ENCODE data around the gene SLCO4A1.
"Not testable (repeated sequence)": the region's sequence is repeated elsewhere in the genome, so short reads cannot be mapped to it uniquely, and the experiment has no call there.

Gene SLCO4A1

DNA sequence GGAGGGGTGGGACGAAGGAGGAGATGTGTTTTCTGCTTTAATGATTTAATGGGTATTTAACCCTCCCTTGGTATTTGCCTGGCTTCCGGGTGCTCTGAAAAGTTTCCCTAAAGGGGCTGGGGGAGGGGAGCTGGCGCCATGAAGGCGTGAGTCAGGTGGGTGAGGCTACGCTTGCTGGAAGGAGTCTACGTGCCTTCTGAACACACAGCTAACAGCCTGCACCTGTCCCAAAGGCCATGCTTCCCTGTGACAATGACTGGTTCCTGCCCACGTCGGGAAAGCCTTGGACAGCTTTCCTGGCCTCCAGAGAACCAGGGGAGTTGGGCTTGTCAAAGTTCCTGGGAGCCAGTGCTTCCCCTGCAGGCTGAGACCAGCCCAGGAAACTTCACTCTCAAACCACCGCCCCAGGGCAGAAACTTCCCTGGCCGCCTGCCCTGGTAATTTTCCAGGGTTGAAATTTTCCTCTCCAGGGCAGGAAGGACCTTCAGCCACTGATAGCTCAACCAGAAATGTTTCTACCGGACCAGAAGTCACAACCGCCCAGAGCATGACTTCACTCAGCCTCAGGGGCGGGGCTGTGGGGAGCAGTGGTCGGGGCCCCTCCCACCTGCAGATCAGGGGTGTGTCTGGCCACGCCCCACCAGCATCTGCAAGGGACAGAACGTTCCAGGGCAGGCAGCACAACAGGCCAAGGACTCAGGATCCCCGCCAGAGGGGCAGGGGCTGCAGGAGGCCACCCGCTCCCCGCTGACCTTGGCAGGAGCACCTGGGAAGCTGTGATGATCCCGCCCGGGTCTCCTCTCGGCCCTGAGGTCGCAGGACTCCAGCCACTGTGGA, 18.6 kb upstream of the SLCO4A1 start:
- peak; percentile 68 for DNase-seq

DNA sequence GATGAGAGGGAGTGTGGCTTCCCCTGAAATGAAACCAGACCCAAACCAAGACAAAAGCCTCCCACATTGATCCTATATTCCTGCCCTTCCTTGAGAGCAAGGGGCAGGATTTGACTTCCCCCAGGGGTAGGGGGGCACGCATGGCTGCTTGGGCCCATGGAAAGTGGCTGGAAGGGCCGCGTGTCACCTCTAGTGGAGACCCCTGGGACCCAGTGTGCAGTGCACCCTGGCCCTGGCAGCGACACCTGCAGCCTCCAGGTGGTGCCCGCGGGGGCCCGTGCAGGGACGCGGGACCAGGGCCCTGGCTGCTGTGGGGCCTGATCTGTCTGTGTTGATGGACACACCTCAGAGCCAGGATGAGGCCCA, 18.0 kb upstream of the SLCO4A1 start:
- DNase-seq = no peak

- DNase-seq = no peak
These were observed 17.4 kb upstream of the SLCO4A1 start for GRCh38 chr20:62624719-62625453.

GRCh38 chr20:62625516-62625915, 16.8 kb upstream of the SLCO4A1 start:
- no peak for DNase-seq

DNA sequence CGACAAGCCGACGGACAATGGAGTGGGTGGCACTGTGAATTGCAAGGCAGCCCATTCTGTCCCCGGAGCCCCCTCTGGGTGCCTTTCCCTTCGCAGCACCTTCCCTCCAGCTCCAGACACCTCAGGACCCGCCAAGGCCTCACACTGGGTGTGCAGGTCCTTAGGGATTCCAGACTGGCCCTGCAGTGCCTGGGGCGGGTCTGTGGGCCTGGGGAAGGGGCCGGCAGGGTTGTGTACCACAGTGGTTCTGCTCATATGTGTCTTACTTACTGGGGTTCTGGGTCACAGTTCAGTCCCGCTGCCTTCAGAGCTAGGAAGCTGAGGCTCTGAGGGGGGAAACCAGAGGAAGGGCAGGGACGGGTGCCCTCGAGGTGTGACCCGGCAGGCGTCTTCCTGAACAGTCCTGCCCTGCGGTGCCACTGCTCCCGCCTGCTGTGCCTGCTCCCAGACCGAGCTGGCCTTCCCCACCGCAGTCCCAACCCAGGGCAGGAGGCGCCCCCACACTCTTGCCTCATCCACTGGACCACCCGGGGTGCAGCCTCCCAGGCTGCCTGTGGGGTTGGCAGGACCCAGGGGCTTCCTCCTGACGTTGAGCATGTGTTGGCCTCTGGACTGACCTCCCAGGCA, 16.3 kb upstream of the SLCO4A1 start:
- no peak for DNase-seq

DNA sequence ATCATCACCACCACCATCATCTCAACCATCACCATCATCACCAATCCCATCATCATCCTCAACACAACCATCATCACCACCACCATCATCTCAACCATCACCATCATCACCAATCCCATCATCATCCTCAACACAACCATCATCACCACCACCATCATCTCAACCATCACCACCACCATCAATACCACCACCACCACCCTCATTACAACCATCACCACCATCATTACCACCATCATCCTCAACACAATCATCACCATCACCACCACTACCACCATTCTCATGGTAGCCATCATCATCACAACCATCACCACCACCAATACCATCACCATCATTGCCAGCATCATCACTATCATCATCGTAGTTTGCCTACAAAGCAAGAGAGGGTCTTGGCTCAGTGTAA, 14.9 kb upstream of the SLCO4A1 start:
- not testable (repeated sequence) for DNase-seq

DNA sequence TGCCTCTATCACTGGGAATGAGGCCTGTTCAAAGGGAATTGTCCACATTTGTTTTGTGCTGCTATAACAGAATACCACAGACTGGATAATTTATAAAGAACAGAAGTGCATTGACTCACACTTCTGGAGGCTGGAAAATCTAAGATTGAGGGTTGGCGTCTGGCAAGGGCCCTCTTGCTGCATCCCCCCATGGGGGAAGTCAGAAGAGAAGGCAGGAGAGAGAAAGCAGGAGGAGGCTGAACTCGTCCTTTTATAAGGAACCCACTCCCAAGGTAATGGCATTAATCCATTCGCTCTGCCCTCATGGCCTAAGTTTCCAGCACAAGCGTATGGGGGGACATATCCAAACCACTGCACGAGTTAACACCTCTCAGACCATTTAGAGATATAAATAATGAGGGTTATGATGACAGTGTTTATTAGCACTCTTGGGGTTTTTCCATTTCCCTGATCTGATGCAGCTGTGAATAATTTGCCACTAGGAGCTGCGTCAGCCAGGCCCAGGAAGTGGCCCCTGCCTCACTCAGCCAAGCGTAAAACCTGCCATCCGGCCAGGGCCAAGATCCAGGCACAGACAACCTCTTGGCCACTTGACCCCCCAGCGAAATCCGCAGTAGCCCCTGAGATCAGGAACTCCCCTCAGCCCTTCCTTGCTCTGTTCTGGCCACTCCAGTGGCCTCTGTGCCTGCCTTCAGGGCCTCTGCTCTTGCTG, 14.2 kb upstream of the SLCO4A1 start:
- DNase-seq = no peak

GRCh38 chr20:62628691-62629090, 13.6 kb upstream of the SLCO4A1 start:
- DNase-seq = no peak

DNA sequence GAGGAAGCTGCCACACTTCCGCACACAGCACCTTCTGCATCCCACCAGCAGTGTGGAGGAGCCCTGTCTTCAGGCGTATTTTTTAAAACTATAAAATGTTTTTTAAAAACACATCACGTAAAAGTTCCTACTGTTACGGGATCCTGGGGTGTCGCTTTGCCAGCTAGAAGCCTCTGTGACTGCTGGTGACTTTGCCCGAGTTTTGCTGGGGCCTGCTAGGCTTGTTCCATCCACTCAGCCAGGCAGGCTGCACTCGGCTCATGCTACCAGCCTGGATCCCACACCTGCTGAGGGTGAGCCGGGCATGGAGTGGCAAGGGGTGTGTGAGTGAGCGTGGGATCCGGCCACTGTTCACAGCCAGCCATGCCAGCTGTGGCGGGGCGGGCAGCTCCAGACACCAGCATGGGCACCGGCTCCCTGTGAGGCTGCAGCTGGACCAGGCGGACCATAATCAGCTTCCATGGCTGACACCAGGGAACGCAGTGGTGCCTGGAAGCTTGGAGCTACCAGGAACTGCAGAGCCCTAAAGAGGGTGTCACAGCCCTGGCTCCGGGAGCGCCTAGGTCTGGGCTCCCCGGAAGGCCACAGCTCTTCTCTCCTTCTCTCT, 12.3 kb upstream of the SLCO4A1 start:
- no peak for DNase-seq

DNA sequence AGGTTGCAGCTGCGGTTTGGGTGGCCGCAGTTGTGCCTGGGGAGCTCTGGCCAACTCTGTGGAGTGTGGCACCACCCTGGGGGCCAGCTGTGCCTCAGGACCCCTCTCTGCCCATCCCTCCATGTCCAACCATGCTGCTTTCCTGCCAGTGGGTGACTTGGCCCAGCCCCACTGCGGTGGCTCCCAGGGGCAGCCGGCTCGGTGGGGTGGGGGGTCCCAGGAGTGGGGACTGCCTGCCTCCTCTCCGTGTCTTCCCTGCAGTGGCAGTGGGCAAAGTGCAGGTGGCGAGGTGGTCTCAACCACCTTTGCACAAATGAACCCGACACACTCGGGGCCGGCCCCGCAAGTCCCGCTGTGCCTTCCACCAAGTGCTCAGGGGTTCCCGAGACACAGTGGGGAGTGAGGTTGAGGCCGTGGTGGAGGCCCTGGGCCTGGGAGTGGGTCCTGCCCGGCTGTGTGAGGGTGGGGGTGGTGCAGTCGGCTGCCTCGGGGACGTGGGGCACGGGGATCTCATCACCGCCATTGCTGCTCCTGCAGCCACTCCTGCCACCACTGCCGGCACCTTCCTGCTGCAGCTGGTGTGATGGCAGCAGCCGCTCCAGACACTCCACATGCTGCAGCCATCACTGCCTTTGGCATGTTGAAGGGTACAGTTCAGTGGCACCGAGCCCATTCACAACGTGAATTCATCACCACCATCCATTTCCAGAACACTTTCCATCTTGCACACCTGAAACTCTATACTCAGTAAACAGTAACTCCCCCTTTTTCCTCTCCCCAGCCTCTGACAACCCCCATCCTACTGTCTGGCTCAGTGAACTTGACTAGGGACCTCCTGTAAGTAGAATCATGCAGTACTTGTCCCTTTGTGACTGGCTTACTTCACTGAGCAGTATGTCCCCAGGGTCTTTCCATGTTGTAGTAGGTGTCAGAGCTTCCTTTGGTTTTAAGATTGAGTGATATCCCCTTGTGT, 10.7 kb upstream of the SLCO4A1 start:
- DNase-seq = peak; percentile 13

- DNase-seq = no peak
These were observed 9.7 kb upstream of the SLCO4A1 start for GRCh38 chr20:62632575-62633090.

DNA sequence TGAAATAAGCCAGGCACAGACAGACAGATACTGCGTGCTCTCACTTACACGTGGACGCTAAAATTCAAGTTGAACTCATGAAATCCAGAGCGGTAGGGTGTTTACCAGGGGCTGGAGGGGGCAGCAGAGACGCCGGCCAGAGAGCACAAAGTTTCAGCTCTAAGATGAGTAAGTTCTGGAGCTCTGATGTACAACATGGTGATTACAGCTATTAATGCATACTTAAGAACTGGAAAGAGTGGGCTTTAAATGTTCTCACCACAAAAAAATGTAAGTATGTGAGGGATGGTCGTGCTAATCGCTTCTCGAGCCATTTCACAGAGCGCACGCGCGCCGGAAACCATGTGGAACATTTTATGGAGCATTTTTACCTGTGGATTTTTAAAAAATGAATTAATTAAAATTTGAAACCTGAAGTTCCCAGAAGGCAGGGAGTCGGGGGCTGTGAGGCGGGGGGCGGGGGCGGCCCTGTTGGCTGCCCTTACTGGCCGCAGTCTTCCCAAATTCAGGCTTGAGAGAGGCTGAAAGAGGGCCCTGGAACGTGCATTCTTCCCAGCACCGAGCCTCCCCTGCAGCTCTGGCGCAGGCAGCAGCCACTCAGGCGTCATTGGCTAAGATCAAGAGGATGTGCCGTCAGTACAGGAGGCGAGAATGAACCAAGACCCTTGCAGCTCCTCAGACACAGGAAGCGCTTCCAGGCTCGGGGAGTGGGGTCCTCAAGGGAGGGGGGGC, 8.5 kb upstream of the SLCO4A1 start:
- DNase-seq = peak; percentile 43

DNA sequence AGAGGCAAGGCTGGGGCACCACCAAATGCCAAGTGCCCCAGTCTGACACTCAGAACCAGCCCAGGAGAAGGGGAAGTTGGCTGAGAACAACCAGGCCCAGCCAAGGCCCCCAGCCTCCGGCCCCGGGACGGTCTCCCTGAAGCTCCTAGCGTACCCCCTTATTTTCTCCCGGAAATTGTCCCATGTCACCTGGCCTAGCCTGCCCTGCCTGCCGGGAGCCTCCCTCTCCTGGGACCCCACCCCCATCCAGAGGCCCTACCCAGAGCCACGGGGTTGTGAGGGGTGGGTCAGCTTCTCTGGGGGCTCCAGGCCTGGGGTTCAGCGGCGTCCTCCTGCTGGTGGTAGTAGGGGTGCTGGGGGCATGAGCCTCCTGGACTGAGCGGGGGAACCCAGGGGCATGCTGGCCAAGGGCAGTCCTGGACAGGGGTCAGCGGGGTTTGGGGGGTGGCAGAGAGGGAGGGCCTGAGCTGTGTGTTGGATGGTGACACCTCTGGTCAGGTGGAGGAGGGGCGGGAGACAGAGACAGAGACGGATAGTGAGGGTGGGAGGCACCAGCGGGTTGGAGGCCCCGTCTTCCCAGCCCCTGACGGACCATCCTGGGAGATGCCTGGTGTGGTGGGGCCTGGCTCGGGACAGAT, 7.9 kb upstream of the SLCO4A1 start:
- no peak for DNase-seq

GRCh38 chr20:62635232-62635631, 7.1 kb upstream of the SLCO4A1 start:
- no peak for DNase-seq

- DNase-seq = peak; percentile 45
These were observed 6.5 kb upstream of the SLCO4A1 start for GRCh38 chr20:62635852-62636251.

GRCh38 chr20:62636446-62636845, 5.9 kb upstream of the SLCO4A1 start:
- DNase-seq = peak; percentile 67

DNA sequence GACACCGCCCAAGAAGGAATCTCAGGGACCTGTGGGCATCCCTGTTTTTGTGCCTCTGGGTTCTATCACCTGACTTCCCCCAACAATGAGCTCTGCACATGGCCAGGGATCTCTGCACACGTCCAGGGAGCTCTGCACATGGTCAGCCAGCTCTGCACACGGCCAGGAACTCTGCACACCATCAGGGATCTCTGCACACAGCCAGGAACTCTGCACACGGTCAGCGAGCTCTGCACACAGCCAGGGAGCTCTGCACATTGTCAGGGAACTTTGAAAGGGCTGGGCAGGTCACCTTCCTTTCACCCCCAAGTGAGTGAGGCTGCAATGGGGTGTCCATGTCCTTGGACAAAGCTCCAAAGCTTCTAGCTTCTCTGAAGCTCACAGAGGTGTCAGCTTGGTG, 5.2 kb upstream of the SLCO4A1 start:
- DNase-seq = no peak

GRCh38 chr20:62637521-62638054, 4.7 kb upstream of the SLCO4A1 start:
- no peak for DNase-seq

GRCh38 chr20:62638055-62638570, 4.2 kb upstream of the SLCO4A1 start:
- DNase-seq = no peak
